ENCODE results near the gene MRGPRG. TPM values are rescaled to one million over a fixed set of nuclear protein-coding genes. Genes with fewer than 3 reads are reported as not detected.

MRGPRG gene
- total RNA-seq, 4 donors from 2014 or later, result not detected

DNA sequence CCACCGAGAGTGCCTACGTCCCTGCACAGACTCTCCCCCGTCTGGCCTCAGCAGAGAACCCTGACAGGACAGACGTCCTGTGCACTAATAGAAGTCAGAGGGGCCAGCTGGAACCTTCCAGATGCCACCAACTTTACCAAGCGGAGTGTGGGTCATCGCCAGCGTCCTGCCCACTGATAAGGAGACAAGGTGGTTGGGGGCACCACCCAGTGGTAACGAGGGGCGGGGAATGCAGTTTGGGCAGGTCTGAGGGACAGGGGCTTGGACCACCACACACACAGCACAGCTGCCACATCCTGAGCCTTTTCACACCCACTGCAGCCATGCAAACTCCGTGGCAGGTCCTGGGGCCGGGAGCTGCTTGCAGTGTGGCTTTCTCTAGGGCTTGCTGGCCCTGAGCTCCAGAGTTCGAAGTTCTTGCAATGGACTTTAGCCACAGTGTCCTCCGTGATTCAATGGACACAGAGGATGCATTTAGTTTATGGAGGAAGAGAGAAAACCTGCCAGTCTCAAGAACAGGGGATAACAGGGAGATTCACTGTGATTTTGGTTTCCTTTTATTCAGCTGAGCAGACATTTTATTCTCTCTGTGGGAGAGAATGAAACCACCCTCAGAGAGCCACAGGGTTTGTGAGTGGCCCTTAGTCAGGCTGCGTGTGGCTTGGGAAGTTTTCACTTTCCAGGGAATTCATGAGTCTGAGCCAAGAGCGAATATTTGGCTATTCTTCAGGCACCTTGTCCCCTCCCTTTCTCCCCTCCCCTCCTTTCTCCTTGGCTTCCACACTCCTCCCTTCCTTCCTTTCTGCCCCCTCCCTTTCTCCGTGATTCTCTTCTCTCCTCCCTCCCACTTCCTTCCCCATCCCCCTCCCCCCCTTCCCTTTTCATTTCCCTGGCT, 13.1 kb downstream of the MRGPRG start:
- TF ChIP-seq, protein P1, sequence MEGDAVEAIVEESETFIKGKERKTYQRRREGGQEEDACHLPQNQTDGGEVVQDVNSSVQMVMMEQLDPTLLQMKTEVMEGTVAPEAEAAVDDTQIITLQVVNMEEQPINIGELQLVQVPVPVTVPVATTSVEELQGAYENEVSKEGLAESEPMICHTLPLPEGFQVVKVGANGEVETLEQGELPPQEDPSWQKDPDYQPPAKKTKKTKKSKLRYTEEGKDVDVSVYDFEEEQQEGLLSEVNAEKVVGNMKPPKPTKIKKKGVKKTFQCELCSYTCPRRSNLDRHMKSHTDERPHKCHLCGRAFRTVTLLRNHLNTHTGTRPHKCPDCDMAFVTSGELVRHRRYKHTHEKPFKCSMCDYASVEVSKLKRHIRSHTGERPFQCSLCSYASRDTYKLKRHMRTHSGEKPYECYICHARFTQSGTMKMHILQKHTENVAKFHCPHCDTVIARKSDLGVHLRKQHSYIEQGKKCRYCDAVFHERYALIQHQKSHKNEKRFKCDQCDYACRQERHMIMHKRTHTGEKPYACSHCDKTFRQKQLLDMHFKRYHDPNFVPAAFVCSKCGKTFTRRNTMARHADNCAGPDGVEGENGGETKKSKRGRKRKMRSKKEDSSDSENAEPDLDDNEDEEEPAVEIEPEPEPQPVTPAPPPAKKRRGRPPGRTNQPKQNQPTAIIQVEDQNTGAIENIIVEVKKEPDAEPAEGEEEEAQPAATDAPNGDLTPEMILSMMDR (IDR thresholded peaks at IDR 0.05; ENCODE audit: low read depth), result no peak

DNA sequence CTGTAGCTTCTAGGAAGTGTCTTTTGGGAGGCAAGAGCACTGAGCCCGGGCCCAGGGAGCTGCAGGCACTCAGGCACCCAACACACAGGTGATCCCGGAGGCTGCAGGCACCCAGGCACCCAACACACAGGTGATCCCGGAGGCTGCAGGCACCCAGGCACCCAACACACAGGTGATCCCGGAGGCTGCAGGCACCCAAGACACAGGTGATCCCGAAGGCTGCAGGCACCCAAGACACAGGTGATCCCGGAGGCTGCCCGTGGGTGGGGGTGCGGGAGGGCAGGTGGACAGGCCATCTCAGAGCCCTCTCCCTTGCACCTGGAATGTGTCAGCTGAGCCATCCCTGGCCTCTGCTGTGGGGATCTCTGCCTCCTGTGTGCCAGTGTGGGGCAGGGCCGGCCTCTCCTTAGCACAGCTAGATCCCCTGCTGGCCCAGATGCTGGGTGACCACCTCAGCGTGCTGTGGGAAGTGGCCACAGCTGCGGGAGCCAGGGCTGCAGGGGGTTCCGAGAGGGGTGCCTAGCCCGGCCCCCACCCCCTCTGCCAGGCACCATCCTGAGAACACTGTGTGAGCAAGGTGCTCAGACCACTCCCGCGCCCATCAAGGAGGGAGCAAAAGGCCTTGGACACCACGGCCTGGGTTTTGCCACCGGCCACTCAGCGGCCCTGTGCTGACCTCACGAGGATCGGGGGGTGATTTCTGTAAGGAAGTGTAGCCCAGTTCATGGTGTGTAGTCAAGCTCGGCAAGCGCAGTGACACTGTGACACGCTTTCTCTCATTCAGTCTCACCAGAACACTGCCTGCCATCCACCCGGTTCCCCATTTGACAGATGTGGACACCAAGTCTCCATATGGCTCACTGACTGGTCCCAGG, 14.2 kb downstream of the MRGPRG start:
- TF ChIP-seq, protein P1 (IDR thresholded peaks at IDR 0.05; ENCODE audit: low read depth), result no peak

DNA sequence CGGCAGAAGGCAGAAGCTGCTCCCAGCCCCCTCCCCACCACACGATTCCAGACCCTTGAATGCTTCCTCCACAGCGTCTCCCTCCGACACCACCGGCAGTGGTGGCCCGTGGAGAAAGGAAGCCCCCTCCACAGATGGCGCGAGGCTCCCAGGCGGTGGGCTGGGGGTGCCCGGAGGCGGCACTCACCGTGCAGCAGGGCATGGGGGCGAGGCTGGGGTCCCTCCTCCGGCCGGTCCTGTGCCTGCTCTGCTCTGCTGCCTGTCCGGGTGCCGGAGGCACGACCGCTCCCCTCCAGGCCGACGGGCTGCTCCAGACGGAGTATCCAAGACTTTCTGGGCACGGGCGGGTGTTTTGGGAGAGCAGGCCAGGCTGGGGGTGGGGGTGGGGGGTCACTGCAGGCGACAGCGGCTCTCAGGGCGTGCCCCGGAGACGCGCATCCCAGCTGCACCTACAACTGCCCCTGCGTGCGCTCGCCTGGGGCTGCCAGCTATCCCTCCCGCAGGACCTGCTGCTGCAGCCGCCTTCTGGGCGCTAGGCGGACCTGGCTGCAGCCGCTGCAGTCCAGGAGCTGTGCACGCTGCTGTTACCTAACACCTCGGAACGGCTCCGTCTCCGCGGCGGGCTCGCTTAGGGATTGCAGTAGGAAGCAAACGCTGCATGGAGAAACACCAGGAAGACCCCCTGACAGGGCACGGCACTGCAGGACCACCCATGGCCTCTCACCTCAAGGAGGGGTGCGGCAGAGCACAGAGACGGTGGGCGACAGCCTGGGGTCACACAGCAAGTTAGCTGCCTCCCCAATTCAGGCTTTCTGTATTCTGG, 15.2 kb downstream of the MRGPRG start:
- TF ChIP-seq, protein P1 (IDR thresholded peaks at IDR 0.05; ENCODE audit: low read depth), result no peak

DNA sequence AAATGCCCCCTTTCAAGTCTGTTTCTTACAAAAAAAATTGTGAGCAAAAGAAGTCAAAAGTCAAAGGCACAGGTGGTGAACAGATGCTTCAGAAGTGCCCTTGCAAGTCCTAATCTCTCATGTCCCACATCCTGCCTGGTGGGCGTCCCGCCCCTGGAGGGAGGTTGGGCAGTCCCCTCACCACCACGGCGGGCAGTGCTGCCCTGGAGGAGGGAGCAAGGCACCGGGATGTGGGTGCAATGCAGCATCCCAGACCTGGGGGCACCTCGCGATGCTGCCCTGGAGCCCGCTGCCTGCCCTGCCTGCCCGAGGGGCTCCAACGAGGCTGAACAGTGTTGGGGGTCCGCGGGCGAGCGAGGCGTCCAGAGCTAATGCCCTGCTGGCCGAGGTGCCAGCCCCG, 15.9 kb downstream of the MRGPRG start:
- TF ChIP-seq, protein P1 (IDR thresholded peaks at IDR 0.05; ENCODE audit: low read depth), result no peak

DNA sequence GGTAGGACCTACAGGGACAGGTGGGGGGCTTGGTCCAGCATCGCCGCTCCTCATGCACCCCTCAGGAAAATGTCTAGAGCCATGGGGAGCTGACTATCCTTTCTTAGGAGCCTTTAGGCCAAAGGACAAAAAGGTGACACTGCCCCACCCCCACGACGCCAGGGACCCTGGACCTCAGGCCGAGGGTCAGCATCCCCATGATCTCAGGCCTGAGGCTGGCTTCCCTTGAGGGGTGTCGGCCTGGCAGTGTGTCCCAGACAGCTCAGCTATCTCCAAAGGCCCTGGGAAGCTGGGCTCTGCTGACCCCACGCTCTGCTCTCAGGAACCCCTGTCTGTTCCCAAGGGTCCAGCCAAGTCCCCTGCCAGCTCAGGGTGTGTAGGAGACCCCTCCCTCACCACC, 16.3 kb downstream of the MRGPRG start:
- TF ChIP-seq, protein P1 (IDR thresholded peaks at IDR 0.05; ENCODE audit: low read depth), result no peak

DNA sequence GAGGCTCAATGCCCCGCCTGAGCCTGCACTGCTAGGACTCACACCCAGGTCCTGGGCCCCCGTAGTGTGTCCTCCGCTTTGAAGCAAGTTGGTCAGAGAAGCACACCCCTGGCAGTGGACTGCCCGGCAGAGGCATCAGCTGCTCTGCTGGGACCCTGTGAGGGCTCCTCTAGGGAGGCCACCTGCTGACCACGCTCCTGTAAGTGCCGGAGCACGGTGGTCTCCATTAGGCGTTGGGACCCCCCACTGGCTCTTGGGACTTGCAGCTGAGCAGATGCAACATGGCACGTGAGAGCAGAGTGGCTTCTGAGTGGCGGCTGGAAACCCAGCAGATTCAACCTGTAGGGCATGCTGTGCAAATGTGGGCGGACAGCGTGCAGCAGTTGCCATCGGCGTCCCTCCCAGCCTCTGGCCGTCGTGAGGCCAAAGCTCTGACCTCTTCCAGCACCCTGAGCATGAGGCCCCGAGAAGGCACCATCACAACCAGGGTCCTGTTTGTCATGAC, 16.9 kb downstream of the MRGPRG start:
- TF ChIP-seq, protein P1 (IDR thresholded peaks at IDR 0.05; ENCODE audit: low read depth), result no peak

All from subcutaneous adipose tissue (tissue), 4 donors.